HG03571 (cell line): ENCODE results near the gene TNNC2.

ENCODE experiments used
- ATAC-seq: cut with Tn5 transposase; IDR thresholded peaks from one replicate; pipeline ENCODE4 v1.9.1; 2021; ENCODE audit not compliant: unreplicated experiment

The TNNC2 gene

DNA sequence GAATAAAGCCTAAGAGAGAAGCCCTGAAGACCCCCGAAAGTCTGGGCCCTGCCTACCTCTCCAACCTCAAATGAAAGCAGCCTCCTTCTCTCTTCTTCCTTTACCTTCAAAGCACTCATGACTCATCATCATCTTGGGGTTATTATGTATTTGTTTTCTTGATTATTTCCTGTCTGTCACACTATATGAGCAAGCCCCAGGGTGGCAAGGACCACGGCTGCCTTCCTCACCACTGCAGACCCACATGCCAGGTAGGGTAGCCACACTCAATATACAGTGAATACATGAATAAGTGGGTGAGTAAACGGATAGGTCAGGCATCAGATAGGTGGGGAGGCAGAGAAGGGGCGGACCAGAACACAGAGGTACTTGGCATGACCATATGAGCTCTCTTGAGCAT is 44.2 kb downstream of the TNNC2 start:
- ATAC-seq, result no peak

DNA sequence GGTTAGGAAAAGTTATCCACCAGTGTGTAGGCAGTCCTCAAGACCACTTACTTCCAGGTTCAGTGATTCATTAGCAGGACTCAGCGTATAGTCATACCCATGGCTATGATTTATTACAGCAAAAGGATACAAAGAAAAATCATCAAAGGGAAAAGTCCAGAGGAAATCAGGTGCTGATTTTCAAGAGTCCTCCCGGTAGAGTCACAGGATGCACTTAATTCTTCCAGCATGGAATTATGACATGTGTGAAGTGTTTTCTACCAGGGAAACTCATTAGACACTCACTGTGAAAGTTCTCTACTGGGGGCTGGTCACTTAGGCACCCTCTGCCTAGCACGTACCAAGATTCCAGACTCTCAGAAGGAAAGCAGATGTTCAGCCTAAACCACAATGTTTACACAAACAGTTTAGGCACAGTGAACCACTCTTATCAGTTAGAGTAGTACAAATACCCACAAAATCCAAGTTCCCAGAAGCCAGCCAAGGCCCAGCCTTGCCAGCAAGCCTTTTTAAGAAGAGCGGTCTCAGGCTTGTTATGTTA is 45.7 kb downstream of the TNNC2 start:
- ATAC-seq, result no peak

DNA sequence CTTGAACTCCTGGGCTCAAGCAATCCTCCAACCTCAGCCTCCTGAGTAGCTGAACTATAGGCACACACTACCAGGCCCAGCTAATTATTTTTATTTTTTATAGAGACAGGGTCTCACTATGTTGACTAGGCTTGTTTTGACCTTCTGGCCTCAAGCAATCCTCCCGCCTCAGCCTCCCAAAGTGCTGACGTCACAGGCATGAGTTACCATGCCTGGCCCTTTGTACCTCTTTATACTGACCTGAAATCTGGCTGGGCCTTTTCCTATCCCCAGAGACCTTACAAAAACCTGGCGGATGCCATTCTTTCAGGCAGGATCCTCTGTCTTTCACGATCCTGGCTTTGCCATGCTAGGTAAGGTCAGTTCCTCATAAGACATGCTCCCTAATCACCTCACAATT is 47.0 kb downstream of the TNNC2 start:
- ATAC-seq, result no peak

DNA sequence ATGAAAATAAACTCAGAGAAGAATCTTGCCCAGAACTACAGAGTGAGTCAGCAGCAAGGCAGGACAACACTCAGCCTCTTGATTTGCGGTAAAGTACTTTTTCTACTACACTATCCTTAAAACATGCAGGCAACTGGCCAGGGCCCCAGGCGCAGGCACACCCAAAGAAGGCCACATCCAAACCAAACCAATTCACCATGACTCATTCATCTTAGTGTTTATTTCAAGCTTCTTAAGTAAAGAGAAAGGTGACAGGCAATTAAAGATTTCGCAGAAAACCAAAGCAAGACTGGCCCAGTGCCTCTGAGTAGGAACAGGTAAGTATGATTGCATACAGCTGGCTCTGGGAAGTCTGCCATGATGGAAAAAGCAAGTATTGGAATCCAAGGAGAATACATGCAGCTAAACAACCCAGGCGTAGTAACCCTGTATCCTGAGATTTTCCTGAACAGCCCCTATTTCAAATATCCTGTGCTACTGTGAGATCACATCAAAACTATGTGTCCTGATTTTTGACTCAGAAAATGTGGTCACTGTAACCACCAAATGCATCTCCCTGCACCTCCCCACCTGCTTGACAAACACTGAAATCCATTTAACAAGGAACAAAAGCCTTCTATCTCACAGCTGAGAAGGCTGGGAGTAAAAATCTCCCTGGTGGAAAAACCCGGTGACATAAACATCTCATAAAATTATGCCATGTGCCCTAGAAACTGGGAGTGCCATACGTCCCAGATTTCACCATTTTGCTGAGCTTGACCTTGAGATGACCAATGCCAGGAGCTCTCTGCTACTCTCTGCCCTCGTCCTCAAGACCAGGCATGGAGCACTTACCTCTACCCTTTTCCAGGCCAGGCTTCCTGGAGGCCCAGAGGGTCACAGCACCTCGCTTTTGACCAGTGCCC is 47.8 kb downstream of the TNNC2 start:
- no peak for ATAC-seq

DNA sequence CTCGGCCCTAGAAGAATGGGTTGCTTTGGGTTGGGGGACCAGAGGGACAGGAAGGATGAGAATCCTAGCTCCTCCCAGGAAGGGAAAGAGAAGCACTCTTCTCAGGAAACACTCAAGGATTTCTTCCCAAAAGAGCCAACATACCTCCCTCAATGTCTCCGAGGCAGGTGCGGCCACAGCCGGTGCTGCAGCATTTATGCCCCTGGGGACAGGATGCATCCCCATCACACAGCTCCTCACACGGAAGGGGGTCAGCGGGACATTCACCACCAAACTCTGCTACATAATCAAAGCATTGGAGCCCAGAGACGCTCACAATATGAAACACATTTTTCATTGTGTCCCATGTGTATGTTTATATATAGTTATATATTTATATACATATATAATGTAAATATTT is 50.2 kb downstream of the TNNC2 start:
- ATAC-seq, result no peak

DNA sequence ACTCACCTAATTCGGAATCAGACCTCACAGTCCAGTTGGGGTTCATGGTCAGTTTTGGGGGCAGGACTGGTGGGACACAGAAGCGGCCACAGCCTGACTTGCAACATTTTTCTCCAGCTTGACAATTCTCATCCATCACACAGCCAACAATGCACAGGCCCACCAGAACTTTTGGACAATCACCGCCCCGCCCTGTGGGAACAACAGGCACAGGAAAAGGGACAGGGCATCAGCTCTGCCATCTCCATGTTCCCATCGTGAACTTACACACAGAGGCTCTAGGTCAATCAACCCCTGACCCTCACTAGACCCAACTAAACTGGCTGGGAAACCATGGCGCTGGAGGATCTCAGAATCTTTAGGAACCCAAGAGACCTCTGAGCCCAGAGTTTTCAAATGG is 51.7 kb downstream of the TNNC2 start:
- no peak for ATAC-seq

DNA sequence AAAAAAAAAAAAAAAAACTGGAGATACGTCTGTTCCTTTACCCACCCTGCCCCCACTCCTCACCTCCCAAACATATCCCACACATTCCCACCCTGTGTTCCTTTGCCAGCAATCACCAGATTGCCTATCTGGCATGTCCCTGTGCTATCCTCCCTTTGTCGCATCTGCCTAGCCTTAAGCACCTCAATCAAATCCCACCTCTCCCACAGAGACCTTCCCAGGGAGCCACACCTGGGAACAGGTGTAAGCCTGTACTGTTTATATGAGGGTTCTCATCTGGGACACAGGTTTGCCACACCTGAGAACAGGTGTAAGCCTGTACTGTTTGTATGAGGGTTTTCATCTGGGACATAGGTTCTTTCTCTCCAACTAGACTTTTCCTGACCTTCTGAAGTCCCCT is 52.2 kb downstream of the TNNC2 start:
- ATAC-seq, result no peak
